ENCODE results near the gene TNC. TPM values are rescaled to one million over a fixed set of nuclear protein-coding genes. Genes with fewer than 3 reads are reported as not detected.

The TNC gene
- total and polyA plus RNA-seq, 2 donors (not counting 3 experiments of a cell fraction or from before 2014, with no cell fraction given), result 0.29 TPM; not detected in 1

DNA sequence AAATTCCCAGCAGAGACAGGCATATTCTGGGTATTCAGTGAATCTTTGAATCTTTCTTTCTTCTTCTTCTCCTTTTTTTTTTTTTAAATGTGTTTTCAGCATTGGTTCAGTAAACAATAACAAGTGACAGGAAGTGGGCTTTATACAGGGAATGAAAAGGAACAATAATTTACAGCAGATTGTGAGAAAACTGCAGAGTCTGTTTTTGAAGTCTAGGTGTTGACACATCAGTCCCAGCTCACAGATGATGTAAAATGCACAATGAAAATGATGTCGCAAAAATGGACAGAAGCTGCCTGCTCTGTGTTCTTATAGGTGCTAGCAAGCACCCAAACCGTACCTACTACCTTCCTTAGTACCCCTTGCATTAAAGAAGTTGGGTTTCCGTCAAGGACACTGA, 38.8 kb downstream of the TNC start:
- no peak for TF ChIP-seq POLR2A (IDR thresholded peaks at IDR 0.05; ENCODE audit: low read depth, low read length)
- no peak for TF ChIP-seq FOS (IDR thresholded peaks at IDR 0.05; ENCODE audit: borderline replicate concordance, insufficient read depth, low read length)
- no peak for TF ChIP-seq JUN (IDR thresholded peaks at IDR 0.05; ENCODE audit: borderline replicate concordance, insufficient read depth, insufficient read length, low read depth)
- no peak for TF ChIP-seq GATA2 (IDR thresholded peaks at IDR 0.05; ENCODE audit: insufficient read depth, insufficient read length, low read depth, low read length)
- TF ChIP-seq CTCF (IDR thresholded peaks at IDR 0.05; ENCODE audit: extremely low read depth in 1 of 2, insufficient read depth in 1 of 2, low read depth in 1 of 2, low read length in 2 of 2), result no peak
- no peak for TF ChIP-seq POLR2AphosphoS5 (IDR thresholded peaks at IDR 0.05; ENCODE audit: insufficient read depth, low read depth, low read length)
- TF ChIP-seq MYC (IDR thresholded peaks at IDR 0.05; ENCODE audit: low read depth, low read length), result no peak
- no peak for TF ChIP-seq MAX (IDR thresholded peaks at IDR 0.05; ENCODE audit: insufficient read depth, insufficient read length)
- TF ChIP-seq EZH2 (IDR thresholded peaks at IDR 0.05; ENCODE audit: borderline replicate concordance, low read depth, low read length, severe bottlenecking), result no peak
- BruUV-seq (replicated peaks), result no TSS peak
- no peaks in the 10 kb centered on the region for H3K27me3 ChIP-seq (ENCODE audit: control insufficient read depth in 2 of 2, insufficient read depth in 2 of 2, low read length in 2 of 2)
- no peaks in the 10 kb centered on the region for H3K4me1 ChIP-seq (ENCODE audit: control insufficient read depth, extremely low read depth, insufficient read depth, low read length)
- no peak overlapping the region for H2AFZ ChIP-seq (ENCODE audit: low read depth, low read length)
- dilution Hi-C loops (cut with MboI; ENCODE audit: extremely low pct_ligation_motif_present, low sequenced_read_pairs), result no loop called here
- DNase-seq (ENCODE audit: low read depth, low spot score), result no peak
- no peak overlapping the region for H3K9ac ChIP-seq (replicated peaks; ENCODE audit: extremely low read depth, insufficient read depth, low read length)
- H3K27ac ChIP-seq (ENCODE audit: insufficient read depth, low read depth, low read length), result no peak overlapping the region
- POLR2A ChIA-PET, result no interaction called here
- H3K4me3 ChIP-seq (replicated peaks in 1 of 3; ENCODE audit: insufficient read depth in 1 of 3, low read depth in 1 of 3, low read length in 3 of 3), result no peak overlapping the region
- H3K9me3 ChIP-seq (replicated peaks; ENCODE audit: control insufficient read depth, insufficient read depth, low read length), result no peaks in the 10 kb centered on the region
- H3K4me2 ChIP-seq (ENCODE audit: insufficient read depth, low read length), result no peak overlapping the region
- H4K20me1 ChIP-seq (replicated peaks; ENCODE audit: control insufficient read depth, extremely low read depth, insufficient read depth, low read length), result no peaks in the 10 kb centered on the region
- no peak for FAIRE-seq
- no peaks in the 10 kb centered on the region for H3K79me2 ChIP-seq (ENCODE audit: control insufficient read depth, insufficient read depth, low read length)
- intact Hi-C loops (cut with micrococcal nuclease), result no loop called here
- H3K9me1 ChIP-seq (replicated peaks; ENCODE audit: control insufficient read depth, extremely low read depth, insufficient read depth, low read length), result no peaks in the 10 kb centered on the region
- CTCF ChIA-PET, result no interaction called here
- no peaks in the 10 kb centered on the region for H3K36me3 ChIP-seq (ENCODE audit: control insufficient read depth in 2 of 2, extremely low read depth in 1 of 2, insufficient read depth in 2 of 2, low read length in 2 of 2)

All from endothelial cell of umbilical vein (primary cell).